HG03558 (cell line): ENCODE results near the gene RAPGEF1.
"Not testable (repeated sequence)": the region's sequence is repeated elsewhere in the genome, so short reads cannot be mapped to it uniquely, and the experiment has no call there.

Experiments used
- ATAC-seq: cut with Tn5 transposase; IDR thresholded peaks from one replicate; pipeline ENCODE4 v1.9.1; 2021; ENCODE audit warnings: moderate number of reproducible peaks; ENCODE audit not compliant: unreplicated experiment; ENCODE audit errors: extremely low read depth

Gene RAPGEF1

GRCh38 chr9:131739959-131740648 is at the start of gene RAPGEF1:
Gene RAPGEF1, minus strand, starts transcription at chr9:131740076. Its CDS starts 246 bp downstream, at chr9:131739830.
- ATAC-seq, result no peak

GRCh38 chr9:131788851-131789250 is 49.0 kb upstream of the RAPGEF1 start:
- no peak for ATAC-seq

- ATAC-seq, result no peak
These were observed 48.0 kb upstream of the RAPGEF1 start for GRCh38 chr9:131787838-131788237.

GRCh38 chr9:131784748-131785501 is 45.0 kb upstream of the RAPGEF1 start:
- no peak for ATAC-seq

- no peak for ATAC-seq
These were observed 41.2 kb upstream of the RAPGEF1 start for GRCh38 chr9:131781069-131781468.

GRCh38 chr9:131776473-131776872 is 36.6 kb upstream of the RAPGEF1 start:
- ATAC-seq, result no peak

GRCh38 chr9:131776036-131776435 is 36.2 kb upstream of the RAPGEF1 start:
- no peak for ATAC-seq

GRCh38 chr9:131774636-131775035 is 34.8 kb upstream of the RAPGEF1 start:
- ATAC-seq, result no peak

- ATAC-seq, result no peak
These were observed 34.1 kb upstream of the RAPGEF1 start for GRCh38 chr9:131773911-131774379.

- no peak for ATAC-seq
These were observed 33.1 kb upstream of the RAPGEF1 start for GRCh38 chr9:131772940-131773339.

GRCh38 chr9:131771646-131772045 is 31.8 kb upstream of the RAPGEF1 start:
- ATAC-seq, result no peak

- no peak for ATAC-seq
These were observed 29.5 kb upstream of the RAPGEF1 start for GRCh38 chr9:131769361-131769760.

GRCh38 chr9:131764568-131764967 is 24.7 kb upstream of the RAPGEF1 start:
- no peak for ATAC-seq

GRCh38 chr9:131762356-131762932 is 22.6 kb upstream of the RAPGEF1 start:
- no peak for ATAC-seq

- ATAC-seq, result no peak
These were observed 19.3 kb upstream of the RAPGEF1 start for GRCh38 chr9:131759017-131759647.

GRCh38 chr9:131757549-131757948 is 17.7 kb upstream of the RAPGEF1 start:
- ATAC-seq, result no peak

- ATAC-seq, result no peak
These were observed 15.8 kb upstream of the RAPGEF1 start for GRCh38 chr9:131755541-131756198.

- no peak for ATAC-seq
These were observed 15.0 kb upstream of the RAPGEF1 start for GRCh38 chr9:131754846-131755245.

GRCh38 chr9:131753751-131754150 is 13.9 kb upstream of the RAPGEF1 start:
- ATAC-seq, result not testable (repeated sequence)

- no peak for ATAC-seq
These were observed 12.5 kb upstream of the RAPGEF1 start for GRCh38 chr9:131752231-131752884.
